ENCODE measurements around the gene MGAT5B.
"Not testable (repeated sequence)": the region's sequence is repeated elsewhere in the genome, so short reads cannot be mapped to it uniquely, and the experiment has no call there.

Gene MGAT5B

DNA sequence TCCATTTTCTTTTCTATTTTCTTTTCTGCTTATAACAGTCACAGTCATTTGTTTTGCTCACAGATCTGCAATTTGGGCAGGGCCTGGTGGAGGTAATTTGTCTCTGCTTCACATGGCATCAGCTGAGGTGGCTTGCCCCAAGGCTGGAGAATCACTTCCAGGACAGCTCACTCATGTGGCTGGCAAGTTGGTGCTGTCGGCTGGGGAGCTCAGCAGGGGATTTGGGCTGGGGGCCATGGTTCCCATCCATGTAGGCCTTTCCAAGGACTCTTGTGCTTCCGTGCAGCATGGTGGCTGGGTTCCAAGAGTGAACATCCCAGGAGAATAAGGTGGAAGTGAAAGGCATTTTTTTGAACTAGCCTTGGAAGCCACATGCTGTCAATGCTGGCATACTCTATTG lies 85.7 kb downstream of the MGAT5B start:
- DNase-seq, result no peak

DNA sequence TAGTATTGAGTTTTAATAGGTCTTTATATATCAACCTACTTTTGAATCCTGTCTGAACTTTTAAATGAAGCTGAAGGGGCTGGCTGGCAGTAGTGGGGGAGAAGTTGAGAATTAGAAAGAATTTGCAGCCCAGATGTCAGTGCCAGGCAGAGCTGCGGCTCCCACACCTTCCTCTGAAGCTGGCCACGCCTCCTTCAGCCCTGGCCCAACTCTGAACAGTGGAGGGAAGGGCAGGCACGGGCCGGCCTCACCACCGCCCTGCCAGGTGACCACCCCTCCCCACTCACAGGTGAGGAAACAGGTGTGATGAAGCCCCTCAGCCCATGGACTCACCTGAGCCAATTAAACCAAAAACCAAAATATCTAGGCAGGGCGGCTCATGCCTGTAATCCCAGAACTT lies 87.0 kb downstream of the MGAT5B start:
- DNase-seq, result no peak

DNA sequence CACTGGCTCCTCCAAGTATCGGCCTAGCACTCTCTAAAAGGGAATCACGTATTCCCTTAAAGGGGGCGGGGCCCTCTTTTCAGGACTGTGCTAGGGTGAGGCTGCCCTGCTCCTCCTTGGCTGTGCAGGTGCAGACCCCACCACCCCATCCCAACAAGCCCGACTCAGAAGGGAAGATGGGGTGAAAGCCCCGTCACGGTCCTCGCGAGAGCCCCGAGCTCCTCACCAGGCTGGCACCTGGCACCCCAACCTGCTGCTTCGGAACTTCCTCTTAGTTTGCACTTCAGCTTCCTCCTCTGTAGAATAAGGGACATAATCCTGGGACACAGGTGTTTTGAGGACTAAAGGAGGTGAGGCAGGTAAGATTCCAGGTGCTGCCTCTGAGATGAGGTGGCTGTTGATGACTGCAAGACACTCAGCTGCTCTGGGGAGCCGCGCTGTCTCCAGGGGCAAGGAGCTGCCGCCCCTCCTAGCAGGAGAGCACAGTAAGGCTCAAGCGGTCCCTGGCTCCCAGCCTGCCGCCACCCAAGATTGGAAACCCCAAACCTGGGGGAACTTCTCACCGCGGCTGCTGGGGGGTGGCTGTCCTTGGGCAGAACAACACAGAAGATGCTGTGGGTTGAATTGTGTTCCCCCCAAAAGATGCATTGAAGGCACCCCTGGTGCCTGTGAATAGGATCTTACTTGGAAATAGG lies 88.8 kb downstream of the MGAT5B start:
- no peak for DNase-seq

DNA sequence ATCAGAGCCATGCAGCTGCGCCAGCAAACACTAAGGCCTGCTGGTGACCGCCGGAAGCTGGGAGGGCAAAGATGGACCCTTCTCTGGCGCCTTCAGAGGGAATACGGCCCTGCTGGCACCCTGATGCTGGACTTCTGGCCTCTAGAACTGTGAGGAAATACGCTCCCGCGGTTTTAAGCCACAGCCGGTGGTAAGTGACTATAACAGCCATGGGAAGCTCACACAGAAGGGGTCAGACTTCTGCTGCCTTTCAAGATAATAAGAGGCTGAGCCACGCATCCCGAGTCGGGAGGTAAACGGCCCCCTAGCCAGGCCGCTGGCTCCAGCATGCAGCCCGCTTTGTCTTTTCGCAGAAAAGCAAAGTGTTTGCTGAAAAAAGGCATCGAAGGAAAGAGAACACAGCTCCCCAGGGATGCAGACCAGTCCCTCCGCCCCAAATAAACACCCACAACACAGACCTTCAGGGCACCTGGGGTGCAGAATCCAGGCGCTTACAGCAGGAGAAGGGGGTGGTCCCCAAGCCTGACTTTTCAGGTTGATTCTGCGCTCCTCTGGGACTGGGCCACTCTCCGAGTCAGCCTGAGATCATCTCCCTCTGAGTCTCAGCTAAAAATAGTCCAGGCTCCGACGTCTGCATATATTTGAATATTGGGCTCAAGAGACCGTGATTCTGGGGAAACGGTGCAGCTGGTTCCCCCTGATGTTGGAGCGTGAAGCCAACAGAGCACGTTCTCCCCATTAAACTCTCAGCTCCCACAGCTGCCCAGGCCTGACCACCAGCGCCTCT lies 89.7 kb downstream of the MGAT5B start:
- no peak for DNase-seq

DNA sequence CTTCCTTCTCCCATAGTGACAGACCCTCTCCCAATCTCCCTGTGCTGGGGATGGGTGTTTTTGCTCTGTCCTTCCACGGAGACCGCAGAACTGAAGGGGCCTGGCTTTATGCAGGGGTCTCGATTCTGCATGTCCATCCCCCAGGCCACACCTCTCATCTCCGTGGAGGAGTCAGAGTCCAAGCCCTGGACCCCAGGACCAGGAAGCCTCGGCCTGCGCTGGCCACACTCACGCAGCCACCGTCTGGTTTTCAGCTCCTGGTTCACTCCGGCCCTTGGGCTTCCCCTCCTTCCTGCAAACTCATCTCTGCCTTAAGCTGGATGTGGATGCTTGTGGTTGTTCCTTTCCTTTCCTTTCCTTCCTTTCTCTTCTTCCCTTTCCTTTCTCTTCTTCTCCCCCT lies 90.8 kb downstream of the MGAT5B start:
- no peak for DNase-seq

DNA sequence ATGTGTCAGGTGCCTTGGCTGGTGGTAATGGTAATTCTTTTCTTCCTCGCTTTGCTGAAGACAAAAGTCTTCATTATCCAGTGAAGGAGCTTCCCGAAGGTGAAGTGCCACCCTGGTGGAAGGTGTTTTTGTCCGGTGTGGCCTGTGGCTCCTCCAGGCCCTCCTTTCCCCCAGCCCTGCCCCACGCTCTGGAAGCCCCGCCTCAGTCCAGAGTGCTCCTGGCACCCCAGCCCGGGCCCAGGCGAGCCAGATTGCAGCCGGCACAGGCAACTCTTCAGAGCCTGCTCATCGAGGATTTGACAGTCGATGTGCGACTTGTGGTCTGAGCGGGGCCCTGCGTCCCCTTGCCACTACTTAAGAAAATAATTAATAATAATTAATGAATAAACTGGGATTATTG lies 93.7 kb downstream of the MGAT5B start:
- DNase-seq, result no peak

DNA sequence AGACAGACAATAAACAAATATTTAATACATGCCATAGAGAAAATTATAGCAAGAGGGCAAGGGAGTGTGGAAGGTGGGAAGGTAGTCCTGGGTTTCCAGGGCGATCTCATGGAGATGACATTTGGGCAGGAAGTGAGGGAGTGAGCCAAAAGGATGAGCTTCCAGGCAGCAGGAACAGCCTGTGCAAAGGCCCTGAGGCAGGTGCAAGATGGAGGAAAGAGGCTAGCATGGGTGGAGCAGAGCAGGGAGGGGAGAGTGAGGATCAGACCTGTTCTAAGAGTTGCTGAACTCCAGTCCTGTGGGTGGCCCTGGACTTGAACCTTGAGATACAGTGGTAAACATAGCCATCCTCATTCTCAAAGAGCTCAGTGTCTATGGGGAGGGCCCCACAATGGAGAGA lies 94.7 kb downstream of the MGAT5B start:
- no peak for DNase-seq

DNA sequence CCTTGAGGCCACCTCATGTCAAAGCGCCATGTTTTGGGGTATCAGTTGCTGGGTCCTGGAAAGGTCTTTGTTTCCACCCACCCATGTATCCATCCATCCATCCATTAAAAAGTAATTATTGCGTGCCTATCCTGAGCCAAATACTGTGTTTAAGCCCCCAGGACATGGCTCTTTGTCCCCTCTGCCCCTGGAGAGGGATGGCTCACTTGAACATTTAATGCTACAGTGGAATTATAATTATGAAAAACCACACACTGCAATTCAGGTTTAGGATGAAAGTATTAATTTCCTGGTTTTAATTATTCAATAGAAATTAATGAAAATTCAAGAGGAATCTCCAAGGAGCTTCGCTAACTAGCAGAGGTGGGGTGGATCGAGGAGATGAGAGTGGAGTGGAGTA lies 97.8 kb downstream of the MGAT5B start:
- no peak for DNase-seq

DNA sequence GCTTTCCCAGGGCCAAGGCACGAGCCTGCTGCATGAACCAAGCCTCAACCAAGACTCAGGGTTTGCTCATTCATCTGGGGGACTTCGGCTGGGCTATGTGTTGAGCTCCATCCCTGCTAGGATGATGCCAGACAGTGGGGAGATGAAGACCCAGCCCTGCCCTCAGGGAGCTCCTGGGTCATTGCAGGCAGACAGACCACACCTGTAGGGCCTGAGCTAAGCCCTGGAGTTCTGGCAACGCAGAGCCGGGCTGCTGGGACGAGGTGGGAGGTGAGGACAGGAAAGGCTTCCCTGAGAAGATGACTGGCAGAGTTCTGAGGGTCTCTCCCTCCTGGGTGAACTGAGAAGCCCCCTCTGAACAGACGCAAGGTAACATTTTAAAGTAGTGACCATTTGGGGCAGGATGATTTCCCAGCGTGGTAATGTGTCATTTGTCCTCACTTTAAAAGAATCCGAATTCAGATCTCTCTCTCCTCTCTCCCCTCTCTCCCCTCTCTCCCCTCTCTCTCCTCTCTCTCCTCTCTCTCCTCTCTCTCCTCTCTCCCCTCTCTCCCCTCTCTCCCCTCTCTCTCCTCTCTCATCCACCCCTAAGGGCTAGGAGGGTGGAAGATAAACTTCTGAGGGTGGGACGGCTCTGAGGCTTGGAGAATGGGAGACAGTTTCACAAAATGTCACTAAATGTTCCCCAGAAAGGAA lies 98.4 kb downstream of the MGAT5B start:
- DNase-seq, result no peak

DNA sequence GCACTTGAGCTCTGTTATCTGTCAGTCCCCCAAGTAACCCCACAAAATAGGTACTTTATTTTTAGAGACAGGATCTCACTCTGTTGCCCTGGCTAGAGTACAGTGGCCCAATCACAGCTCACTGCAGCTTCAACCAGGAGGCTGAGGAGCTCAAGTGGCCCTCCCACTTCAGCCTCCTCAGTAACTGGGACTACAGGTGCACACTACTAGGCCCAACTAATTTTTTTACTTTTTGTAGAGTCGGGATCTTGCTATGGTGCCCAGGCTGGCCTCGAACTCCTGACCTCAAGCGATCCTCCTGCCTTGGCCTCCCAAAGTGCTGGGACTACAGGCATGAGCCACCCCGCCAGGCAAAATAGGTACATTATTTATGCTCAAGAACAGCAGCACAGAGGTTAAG lies 99.6 kb downstream of the MGAT5B start:
- no peak for DNase-seq

DNA sequence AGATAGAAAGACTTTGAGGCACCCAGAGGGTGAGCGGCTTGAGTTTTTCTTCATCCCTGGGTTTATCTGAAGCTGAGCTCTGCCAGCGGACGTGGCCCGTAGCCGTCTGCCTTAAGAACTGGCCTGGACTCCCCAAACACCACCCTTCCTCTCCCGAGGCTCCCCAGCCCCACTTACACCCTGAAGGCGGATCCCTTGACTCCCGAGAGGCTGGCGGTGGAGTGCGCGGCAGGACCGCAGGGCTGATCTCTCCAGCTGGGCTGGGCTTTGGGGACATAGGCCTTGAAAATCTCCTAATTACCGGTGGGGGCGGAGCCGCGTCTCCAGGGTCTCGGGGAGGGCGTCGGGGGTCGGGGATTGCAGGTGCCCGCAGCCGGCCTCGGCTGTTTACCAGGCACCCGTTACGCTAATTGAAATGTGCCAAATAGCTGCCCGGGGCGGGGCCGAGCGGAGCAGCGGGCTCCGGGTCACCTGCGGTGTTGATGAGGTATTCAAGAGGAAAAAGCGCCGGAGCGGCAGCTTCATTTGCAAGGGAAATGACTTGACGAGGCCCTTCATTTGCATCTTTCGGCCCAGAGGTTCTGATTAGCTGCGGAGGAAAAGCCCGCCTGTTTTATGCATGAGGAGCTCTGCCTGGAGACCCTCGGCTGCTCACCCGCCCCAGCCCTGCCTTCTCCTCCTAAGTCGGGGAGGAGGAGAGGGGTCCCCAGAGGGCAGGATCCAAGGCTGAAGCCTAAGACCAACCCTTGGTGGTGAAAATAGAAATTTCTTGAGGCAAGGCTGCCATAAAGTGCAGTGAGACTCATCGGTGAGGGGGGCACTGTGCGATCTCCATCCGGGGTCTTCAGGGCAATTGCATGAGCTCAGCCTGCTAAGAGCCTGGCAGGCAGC lies 100.7 kb downstream of the MGAT5B start:
- no peak for DNase-seq

DNA sequence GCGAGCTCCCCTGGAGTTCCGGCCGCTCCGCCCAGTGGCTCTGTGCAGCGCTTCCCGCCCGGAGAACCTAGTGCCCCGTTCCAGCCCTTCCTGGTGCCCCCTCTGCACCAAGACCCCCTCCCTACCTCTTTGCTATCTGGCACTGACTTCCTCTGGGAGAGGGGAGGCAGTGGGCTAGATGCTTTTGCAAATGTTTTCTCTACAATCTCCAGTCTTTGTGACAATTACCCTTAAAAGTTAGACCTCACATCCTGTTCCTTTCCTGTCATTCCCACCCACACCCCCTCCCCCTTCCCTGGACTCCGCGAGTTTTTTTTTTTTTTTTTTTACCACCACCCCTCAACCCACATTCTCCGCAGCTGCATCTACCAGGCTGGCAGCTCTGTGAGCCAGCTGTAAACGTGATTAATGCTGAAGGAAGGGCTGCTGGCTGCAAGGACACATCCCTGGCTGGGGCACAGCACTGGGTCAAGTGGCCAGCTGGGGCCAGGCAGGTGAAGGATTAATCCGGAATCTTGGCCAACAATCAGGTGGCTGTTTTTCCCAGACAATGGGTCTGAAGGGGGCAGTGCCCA lies 101.5 kb downstream of the MGAT5B start:
- no peak for DNase-seq

DNA sequence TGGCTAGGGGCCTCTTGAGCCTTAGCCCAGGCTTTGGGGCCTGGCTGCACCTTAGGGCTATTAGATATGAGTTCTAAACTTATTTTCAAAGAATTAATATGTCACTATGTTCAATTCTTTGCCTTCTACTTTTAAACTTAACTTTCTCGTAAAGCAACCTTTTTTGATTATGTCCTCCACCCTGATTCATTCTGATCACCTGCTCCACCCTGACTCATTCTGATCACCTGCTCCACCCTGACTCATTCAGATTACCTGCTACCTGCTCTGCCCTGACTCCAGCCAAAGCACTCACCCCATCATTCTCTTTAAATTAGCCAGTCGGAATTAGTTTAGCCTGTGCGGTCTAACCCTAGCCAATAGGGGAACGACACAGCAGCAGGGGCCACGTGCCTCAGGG lies 102.0 kb downstream of the MGAT5B start:
- DNase-seq, result not testable (repeated sequence)

DNA sequence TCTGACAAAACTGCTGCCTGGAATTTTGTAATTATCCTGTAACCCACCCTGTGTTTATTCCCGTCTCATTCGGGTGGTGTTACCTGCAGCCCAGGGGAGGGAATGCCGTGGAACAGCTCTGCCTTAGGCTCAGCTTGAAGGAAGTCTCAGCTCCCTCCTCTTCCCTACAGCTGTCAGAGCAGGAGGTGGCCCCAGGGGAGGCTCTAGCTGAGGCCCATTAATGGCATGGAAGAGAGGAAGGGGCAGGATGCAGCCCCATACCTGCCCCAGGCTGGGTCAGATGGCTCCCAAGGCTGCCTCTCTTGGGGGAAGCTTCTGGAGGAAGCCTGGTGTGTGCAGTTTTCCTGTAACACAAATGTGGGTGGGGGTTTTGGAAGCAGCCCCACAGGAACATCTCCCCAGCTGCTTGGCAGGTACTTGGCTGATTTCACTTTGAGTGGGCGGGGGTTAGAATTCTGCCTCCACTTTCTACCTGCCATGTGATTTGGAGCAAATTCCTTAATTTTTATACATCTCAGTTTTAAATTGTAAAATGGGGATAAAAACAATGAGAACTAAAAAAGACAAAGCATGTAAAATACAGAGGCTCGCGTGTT lies 103.9 kb downstream of the MGAT5B start:
- DNase-seq, result no peak

DNA sequence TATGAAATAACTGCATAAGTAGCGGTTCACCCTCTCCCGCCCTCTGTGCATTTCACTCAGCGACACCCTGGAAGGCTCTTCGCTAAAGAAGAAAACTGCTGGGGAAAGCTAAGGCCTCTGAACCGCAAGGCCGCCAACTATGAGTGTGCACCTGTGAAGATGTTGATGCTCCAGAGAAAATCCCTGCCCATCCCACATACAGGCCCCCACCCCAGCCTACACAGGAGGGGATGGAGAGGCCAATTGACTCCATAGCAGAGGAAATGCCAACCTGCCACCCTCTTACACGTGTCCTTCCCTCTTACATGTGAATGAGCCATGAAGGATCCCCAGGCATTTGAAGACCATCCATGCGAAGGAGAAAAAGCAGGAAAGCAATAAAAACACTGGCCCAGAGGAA lies 104.8 kb downstream of the MGAT5B start:
- DNase-seq, result no peak

DNA sequence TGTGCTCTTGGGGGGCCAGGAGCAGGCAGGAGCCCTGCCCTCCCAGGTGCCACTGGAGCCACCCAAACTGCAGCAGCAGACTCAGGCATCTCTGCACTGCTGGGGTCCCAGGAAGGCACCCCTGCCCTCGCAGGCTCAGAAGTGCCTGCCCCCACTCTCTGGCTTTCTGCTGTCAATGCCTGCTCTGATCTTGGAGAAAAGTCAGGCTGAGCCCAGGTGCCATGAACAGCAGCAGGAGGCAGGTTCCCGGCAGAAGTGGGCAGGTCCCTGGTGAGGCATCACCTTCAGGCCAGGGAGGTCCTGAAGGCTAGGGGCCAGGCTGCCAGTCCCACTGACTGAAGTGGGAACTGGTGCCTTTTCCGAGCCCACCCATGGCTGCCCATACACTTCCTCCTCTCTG lies 106.5 kb downstream of the MGAT5B start:
- DNase-seq, result no peak

DNA sequence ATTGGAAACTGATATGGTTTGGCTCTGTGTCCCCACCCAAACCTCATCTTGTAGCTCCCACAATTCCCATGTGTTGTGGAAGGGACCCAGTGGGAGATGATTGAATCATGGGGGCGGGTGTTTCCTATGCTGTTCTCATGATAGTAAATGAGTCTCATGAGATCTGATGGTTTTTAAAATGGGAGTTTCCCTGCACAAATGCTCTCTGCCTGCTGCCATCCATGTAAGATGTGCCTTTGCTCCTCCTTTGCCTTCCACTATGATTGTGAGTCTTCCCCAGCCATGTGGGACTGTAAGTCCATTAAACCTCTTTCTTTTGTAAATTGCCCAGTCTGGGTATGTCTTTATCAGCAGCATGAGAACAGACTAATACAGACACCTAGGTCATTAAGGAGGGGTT lies 109.8 kb downstream of the MGAT5B start:
- DNase-seq, result not testable (repeated sequence)

DNA sequence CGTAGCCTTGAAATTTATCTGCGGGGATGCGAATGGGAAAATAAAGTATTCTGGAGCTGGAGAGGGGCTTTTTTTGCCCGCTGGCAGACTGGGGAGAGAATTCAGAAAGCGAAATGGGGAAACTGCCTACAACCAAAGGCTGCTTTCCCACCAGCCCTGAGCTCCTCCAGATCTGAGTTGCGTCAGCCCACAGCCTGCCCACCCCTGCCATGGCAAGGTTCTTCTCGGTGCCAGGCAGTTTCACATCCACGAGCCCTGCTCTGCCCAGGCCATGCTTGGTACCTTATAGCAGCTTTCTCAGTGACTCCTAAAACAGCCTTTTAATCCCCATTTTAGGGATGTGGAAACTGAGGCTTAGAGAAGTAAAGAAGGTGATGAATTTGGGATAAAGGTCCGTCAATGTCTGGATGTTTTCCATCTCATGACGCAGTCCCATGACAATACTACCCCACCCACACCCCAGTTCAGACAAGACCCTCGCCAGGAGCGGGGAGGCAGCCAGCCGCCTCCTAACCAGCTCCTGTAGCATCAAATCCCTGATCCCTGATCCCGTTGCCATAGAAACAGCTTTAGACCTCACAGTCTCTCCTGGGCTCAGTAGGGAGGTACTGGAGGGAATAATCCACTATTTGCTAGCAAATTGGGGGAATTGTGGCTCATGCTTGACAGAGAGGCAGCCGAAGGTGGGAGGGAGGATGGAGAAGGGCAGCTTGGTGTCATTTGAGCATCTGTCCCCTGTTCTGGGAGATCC lies 113.5 kb downstream of the MGAT5B start:
- no peak for DNase-seq

DNA sequence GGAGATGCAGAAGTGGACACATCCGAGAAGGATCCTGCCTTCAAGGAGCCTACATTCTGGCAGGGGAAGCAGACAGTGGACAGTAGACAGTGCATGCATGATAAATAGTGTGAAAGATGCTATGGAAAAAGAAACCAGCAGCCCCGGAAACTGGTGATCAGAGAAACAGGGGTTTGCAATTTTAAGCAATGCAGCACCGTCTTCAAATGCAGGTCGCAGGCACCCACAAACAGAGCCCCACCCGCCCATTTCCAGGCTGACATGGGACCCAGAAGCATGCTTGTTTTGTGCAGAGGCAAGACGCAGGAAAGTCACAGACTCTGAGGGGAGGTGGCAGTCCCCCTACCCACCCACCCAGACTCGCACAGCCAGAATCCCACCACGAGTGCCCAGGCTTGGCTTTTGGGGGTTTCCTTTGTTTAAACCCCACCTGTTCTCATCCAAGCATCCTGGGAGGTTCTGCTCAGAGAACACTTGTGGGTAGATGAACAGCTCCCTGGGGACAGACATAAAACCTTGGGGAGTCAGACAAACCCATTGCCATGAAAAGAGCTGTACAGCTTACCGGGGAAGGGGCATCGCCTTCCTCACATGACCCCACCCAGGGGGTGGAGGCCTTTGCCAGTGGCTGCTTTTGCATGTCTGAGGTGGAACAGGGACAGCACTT lies 114.3 kb downstream of the MGAT5B start:
- no peak for DNase-seq

DNA sequence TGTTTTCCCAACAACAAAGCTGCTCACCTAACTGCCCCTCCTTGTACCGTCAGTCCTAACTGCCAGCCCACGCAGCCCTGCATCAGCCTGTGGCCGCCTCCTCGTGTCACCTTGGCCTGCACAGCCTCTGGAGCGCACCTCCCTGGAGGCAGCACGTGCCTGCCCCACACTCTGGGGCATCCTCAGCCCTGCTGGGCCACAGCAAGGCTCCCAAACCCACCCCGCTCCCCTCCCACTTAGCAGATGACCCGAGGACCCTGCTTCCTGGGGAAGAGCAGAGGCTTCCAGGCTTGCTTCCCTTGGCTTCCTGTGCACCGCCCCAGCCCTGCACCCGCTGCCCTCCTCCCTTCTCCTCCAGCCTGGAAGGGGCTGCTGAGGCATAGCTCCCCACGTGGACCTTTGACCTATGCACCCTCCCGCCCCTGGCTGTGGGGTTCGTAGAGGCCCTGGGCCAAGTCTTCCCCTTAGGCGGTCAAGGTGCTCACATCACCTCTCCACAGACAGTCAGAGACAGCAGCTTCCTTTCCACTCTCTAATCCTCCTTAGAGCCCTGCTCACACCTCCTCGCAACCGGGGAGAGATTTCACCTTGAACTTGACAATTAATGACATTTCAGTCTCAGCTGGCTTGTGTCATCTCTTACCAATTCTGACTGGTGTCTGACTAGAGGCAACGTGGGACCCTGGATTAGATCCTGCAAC lies 115.0 kb downstream of the MGAT5B start:
- DNase-seq, result no peak
